Pulmonary artery endothelial cell (primary cell): ENCODE results near the gene ARNT2. TPM values are rescaled to one million over a fixed set of nuclear protein-coding genes. Genes with fewer than 3 reads are reported as not detected.
"Not testable (repeated sequence)": the region's sequence is repeated elsewhere in the genome, so short reads cannot be mapped to it uniquely, and the experiment has no call there.

ENCODE experiments used
- DNase-seq: peaks from one replicate; pipeline ENCODE4 v3.0.0-alpha.2; 2011; ENCODE audit warnings: low read depth, low spot score
- total RNA-seq: library from RNA; depleted of rRNA; stranded (reverse); fragments of >200 nt; gene quantifications from 2 replicates; pipeline ENCODE4 v1.2.3, GENCODE V29; 2014

Gene ARNT2
- total RNA-seq = under 0.01 and 0.13 TPM in 2 replicates

DNA sequence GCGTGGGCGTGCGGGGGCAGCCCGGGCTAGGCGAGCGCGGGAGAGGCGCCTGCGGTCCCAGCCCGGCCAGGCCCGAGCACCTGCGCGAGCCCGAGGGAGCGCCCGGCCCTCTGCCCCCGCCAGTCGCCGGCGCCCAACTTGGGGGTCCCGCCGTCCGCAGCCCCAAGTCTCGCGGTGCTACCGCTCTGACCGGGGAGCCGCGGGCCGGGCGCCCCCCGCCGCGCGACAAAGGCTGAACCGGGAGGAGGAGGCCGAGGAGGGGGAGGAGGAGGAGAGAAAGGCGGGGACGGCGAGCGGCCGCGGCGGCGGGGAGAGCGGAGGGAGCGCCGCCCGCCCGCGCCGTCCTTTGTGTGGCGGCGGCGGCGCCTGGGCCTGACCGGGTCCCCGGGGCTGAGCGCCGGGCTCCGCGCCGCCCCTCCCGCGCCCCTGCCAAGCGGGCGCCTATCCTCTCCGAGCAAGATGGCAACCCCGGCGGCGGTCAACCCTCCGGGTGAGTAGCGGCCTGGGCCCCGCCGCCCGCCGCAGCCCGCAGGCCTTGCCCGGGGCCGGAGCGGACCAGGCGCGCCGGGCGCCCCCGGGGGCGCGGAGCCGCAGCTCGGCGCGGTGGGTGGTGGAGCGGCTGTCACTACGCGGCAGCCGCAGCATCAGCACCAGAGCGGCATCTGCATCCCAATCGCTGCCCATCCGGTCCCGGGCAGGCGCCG is at the start of gene ARNT2:
Gene ARNT2, plus strand, starts transcription at position 326 of the 704 bp plus-strand sequence. Its CDS starts 134 bp downstream, at position 460.
- DNase-seq = no peak

DNA sequence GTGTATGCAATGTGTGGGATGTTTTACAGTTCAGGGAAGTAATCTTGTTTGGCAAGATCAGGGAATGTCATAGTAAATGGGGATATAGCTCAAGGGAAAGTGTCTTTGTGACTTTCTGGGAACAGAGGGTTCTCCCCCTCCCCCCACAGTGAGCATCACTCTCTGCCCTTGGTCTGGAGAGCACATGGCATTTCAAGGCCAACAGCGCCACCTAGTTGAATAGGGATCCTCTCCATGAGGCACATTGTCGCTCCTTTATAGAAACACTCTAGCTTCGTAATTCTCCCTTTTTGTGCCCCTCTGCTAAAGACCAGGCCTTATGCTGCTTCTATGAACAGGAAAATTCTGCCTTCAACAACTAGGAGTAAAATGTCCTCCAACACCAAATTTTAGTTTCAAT is 37.1 kb upstream of the ARNT2 start:
- no peak for DNase-seq

DNA sequence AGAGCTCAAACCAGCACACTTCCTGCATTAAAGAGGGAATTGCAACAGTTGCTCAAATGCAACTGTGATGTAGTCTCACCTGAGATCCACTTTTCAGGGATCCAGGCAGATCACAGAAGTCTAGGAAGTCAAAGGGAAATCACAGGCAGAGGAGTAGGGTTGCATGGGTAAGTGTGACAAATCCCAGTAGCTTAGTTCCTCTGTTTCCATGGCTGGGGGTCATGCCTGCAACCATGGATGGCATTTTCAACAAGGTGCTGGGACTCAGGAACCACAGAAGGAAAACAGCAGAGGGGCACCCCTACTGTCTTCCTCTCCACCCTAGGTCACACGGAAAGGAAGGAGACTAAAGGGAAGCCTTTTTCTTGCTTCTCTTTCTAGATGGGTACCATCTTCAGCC is 36.5 kb upstream of the ARNT2 start:
- DNase-seq = no peak

DNA sequence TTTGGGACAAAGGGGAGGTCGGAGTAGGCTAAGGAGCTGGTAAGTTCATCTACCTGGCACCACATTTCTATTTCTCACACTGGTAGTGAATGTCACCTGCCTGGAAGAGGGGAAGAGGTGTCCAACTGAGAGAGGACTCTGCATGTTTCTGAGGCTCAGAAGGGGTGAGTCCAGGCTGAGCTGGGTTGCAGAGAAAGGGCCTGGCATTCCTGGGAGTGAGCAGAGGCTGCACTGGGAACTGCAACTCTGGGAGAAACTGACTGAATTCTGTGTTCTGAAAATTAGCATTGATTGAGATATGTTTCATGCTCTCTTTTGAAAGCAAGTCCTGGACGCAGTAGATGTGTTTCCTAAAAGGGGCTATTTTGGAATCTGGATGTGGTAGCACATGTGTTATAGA is 32.3 kb upstream of the ARNT2 start:
- no peak for DNase-seq

DNA sequence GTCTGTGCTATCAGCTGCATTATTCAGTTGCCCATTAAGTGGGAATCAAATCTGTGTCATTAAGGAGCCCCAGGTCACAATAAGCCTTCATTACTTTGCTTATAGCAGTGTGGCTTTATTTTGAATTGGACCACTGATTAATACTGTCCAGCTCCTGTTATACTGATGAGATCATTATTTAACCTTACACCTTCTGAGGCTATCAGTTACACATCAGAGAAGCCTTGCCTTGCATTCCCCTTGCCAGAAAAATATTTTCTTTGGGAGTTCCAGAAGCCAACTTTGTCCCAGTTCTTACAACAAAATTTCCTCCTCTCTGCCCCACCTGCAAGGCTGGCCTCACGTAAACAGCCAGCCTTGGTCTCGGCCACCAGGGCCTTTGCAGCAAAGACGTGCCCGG is 29.7 kb upstream of the ARNT2 start:
- no peak for DNase-seq

DNA sequence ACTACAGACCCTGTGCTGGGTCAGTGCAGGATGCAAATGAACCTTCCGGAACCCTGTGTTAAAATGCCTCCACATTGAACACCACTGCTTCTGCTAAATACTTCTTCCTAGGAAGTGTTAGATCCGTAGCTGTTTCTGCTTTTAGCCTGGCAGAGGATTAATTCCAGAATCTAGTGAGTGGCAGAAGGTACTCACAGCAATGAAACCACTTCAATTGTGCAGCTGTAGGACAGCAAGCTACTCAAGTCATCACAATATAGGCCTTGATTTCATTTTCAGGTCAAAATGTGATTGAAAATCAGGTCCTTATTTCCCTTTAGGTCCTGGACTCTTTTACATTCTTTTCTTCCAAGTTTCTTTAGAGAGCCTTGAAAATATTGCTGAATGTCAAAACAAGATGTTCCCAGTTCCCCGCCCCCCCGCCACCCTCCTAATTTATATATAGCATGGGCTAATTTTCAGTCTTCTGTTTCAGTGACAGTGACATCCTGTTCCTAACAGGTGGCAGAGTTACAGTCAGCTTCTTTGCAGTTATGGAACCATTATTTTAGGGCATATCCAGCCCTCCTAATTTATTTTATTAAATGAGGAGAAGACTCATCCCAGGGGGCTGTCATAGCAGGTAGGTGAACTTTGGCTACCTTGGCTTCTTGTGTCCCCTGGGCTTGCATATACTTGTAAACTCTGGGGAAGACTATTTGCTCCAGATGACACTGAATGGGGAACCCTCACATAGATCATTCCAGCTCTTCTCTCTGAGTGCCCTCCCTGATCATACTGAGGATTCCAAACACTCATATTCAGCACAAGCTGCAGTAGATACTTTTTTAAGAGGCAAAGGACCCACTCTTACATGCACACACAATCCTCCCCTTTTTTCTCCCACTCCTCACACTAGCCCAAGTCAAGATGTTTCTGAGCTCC is 28.0 kb upstream of the ARNT2 start:
- DNase-seq = no peak

DNA sequence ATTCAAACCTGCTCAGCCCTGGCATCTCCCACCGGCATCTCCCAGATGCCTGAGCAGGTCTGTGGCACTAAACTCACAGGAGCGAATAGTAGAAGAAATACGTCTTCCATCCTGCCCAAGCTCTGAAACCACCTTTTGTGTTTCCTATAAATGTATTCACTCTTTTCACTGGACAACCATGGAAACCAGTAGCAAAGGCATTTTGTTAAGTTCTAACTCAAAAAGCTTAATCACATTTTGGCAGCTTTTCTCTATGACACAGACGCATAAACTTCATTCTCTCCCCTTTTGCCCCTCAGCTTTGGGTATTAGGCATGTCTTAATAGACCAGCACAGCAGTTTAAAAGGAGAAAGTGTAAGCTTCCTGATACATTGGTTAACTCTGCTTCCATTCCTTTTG is 24.5 kb upstream of the ARNT2 start:
- no peak for DNase-seq

DNA sequence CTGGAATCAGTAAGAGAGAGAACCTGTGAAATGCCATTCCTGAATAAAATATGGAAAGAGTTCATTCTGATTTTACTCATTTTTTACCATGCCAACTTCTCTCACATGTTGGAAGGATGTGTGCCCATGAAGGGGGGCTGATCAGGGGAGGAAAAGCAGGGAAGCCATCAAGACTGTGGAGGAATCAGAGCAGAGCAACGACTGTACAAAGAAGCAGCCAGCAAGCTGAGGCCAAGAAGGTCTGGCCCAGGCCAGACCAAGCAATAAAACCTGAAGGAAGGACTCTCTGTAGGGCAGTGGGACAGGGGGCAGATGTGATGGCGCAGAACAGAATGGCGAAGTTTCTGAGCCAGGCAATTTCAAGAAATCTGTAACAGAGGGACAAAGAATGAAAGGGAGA is 24.0 kb upstream of the ARNT2 start:
- DNase-seq = no peak

DNA sequence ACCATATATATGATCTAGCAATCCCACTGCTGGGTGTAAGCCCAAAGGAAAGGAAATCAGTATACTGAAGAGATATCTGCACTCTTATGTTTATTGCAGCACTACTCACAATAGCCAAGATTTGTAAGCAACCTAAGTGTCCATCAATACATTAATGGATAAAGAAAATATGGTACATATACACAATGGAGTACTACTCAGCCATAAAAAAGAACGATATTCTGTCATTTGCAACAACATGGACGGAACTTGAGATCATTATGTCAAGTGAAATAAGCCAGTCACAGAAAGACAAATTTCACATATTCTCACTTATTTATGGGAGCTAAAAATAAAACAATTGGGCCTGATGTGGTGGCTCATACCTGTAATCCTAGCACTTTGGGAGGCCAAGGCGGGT is 21.9 kb upstream of the ARNT2 start:
- no peak for DNase-seq

DNA sequence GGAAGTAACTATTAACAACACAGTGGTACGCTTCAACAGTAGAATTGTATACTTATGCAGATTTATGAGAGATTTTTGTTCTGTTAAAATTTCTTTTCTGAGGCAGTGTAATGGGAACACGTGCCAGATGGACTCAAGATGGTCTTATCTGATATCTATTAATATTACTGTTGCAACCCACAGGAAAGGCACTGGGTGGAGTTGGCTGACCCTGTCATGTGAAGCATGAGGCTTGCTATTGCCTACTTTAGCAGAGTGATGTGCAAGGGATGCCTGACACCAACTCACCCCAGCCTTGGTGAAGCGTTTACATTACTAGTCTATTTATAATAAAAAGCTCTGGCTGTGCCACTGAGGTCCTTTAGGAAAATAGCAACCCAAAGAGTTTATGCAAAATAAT is 19.8 kb upstream of the ARNT2 start:
- DNase-seq = no peak

DNA sequence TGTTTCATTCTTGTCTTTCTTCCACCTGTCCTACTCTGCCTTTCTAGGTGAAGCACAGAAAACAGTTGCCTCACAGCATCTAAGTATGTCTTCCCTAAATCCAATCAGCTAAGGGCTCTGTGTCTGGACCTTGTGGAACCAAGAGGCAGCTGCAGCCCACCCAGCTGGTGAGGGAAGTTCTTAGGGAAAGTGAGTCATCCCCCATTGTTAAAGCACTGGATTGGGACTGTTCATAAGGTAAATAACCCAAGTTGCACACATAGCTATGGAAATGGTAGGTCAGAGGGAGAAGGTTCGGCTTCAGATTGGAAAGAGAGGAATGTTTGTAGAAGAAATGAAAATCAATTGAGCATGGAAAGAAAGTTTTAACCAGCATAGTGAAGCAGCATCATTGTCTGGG is 18.0 kb upstream of the ARNT2 start:
- DNase-seq = no peak

DNA sequence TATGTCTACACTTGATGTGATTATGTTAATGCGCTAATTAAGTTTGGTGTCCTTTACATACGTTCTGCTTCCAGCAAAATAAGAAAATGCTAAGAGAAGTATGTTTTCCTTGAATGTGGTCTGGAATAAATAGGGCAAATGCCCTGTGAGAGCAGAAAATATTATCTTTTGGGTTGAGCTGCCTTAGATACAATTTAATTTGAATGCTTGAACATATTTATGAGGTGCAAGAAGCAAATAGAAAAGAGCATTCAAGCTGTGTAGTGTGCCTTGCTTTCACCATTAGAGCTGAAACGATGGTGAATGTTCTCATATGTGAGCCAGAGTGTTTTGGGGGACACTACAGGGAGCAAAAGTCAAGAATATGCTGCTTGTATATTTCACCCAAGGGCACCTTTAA is 15.9 kb upstream of the ARNT2 start:
- DNase-seq = no peak

DNA sequence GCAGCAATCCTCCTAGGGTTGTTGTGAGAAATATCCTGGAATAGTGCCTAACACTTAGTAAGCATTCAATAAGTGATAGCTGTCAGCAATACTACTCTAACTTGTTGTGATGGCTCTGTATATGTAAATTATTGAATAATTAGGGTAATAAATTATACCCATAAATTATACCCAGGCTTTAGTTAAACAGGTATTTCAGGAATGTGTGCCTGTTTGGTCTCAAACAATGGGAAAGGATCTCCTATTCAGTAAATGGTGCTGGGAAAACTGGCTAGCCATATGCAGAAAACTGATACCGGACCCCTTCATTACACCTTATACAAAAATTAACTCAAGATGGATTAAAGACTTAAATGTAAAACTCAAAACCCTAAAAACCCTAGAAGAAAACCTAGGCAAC is 14.8 kb upstream of the ARNT2 start:
- DNase-seq = no peak

DNA sequence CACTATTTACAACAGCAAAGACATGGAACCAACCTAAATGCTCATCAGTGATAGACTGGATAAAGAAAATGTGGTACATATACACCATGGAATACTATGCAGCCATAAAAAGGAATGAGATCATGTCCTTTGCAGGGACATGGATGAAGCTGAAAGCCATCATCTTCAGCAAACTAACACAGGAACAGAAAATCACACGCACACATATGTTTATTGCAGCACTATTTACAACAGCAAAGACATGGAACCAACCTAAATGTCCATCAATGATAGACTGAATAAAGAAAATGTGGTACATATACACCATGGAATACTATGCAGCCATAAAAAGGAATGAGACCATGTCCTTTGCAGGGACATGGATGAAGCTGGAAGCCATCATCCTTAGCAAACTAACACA is 13.2 kb upstream of the ARNT2 start:
- not testable (repeated sequence) for DNase-seq

DNA sequence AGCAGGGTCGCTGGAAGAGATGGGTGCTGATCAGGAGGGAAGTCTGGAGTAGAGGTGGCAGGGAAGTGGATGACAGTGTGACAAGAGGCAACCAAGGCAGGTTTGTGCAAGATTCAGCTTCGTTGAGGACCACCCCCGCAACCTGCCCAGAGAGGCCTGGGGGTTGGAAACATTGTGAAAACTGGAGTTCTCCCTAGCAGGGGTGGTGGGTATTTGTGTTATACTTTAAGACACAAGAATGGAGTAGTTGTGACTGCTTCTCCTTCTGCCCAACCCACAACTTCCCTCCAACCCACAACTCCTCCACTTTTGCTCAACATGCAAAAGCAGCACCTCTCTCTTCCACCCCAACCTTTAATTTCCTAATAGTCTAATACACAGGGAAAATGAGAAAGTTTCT is 8.6 kb upstream of the ARNT2 start:
- no peak for DNase-seq

DNA sequence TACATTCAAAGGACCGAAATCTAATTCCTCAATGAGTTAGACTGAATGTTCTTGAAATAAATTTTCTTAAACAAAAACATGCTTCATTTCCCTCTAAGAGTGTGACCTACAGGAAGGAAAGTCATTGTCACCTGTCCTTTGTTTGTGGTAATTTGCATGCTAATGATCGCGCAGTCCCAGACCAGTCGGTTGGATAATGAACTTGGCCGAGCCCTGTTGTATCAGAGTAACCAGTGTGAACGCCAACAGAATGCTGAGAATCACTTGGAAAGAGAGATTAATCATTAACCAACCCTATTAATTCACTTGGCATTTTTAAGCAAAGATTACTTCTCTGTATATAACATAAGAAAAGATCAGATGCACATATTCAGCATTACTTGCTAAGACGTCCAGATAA is 8.1 kb upstream of the ARNT2 start:
- no peak for DNase-seq

DNA sequence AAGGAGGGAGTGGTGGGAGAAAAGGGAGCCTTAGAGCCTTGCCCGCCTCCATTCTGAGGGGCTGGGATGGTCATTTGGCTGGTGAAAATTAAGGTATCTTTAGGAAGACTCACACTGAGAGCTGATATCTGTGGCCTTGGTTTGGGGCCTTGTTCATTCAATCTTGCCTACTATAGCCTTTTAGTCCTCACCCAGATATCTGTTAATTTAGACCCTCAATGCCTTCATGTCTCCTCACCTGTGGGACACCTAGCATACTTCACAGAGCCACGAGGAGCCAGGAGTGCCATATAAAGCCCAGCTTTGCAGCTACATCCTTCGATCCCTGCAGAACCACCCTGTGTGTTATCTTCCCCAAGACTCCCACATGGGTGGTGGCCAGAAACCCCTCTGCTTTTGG is 4.7 kb upstream of the ARNT2 start:
- DNase-seq = no peak

DNA sequence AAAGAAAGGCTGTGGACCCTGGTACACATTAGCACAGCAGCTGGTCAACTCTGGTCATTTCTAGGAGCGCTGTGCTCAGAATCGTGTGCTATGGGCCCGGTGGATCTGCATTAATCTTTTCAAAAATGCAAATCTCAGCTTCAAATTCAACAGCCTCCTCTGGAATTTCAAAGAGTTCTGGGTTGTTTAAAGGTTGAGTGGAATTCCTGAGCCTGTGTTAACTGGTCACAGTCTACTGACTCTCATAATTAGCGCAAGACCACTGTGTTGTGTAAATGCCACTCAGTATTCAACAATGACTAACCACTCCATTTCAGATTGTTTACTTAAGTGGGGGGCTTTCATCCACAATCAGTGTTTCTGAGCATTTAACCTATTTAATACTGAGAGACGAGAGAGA is 2.7 kb upstream of the ARNT2 start:
- no peak for DNase-seq

DNA sequence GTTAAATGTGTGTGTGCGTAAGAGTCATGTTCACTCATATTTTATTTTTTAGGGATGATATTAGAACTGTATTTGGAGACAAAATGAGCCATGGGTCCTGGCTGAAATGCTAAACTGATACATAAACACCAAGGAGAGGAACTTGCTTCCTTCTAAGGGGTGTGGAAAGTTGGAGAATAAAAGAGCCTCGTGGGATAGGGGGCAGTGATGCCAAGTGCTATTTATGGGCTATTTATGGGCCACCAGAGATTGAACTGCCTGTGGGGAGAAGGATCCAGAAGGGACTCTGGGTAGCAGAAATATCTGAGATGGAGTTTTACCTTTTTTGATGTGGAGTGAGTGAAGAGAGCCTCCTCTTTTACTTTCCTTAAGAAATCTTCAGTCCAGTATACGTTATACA is 1.8 kb upstream of the ARNT2 start:
- no peak for DNase-seq

DNA sequence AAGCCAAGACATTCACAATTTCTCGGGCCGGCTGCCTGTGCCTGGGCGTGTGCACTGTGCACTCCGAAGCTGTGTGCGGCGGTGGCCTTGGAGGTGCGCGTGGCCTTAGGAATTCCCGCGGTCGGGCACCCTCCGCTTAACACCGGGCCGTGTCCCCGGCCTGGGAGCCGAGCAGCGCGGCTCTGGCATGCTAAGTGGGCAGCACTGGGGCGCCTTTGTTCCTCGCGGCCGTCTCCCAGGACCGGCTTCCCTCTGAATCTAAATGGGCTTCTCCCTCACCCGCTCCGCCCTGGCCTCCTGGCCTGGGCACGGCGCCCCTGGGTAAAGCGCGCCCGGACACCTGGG is 498 bp upstream of the ARNT2 start:
- no peak for DNase-seq

DNA sequence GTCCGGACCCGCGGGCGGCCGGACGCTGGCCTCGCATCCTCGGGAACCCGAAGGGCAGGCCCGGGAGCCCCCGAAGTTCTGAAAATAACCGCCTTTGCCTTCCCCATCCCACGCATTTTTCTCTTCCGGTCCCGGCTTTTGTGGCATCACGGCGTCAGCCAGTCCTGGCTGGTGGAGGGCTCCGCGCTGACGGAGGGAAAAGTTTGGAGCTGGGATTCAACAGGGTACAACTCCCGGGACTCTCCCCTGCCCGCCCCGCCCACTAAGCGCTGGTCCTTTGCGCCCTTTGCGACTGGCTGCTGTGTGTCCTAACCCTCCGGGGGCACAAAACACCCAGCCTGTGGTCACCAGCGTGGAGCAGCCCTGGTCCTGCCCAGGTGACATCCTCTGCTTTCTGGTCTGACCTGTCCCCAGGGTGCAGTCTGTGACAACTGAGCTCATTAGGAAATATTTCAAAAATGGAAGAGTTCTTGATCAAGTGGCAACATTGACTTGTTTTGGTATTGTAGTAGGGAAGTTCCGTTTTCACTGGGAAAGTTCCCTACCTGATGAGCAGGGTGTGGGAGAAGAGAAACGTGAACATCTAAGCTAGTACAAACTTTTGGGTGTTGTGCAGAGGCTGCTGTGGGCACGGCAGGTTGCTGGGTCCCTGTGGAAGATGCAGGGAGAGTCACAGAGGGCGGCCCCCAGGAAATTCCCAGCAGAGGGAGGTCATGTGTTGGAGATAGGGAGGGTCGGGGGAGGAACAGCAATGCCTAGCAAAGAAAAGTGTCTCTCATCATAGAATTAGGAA is 775 bp downstream of the ARNT2 start:
- no peak for DNase-seq

DNA sequence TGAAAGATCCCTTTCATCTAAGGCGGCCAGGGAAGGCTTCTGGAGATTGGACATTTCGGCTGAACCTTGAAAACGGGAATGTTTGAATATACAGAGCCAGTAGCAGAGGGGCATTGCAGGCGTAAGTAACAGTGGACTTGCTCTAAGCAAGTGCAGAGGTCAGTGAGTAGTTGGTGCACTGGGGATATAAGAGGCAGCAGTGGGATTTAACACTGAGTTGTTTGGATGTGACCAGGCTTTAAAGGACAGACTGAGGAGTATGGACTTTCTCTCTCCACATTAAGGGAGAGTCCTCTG is 1.3 kb downstream of the ARNT2 start:
- DNase-seq = no peak
